ENCODE results near the gene CHST8.

CHST8 gene

GRCh38 chr19:33737681-33738371, 116.1 kb downstream of the CHST8 start:
- DNase-seq (ENCODE audit: low read depth): no peak

DNA sequence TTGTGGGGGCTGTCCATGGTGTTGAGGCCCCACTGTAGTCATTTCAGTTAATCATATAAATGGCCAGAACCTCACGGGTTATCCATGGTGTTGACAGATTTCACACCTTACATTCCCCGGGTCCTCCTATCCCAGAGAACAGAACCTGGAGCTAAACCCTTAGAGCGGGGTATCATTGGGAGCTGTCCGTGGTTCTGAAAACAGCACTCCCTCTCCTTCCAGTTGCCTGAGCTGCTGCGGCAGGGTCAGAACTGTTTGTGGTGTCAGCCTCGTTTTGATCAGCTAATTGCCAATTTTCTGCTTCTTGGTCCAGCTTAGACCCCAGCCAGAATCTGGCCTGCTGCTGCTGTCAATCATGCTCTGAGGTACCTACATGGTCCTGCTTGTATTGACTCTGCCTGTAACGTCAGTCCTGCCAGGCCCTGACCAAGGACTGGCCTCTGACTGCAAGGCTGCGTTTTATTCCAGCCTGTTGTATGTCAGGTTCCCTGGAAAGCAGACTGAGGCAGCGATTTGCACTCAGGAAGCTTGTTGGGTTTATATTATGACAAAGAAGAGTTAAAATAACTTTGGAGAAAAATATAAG, 119.2 kb downstream of the CHST8 start:
- DNase-seq (ENCODE audit: low read depth): peak; percentile 20

DNA sequence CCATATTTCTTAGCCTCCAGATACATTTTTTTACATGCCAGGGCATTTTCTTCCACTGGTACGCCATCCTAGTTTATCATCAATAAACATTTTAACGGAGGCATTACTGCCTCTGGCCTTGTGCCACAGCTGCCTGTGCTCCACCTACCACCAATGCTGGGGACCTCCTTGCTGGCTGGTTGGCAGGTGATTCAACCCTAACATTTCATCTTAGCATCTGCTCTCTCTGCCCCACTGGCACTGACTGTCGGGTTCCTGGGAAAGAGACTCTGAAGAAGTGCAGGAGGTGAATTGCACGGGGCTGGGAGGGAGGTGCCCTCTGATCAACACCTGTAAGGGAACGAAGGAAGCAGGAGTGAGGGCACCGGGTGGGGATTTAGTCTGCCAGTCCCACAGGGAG, 123.5 kb downstream of the CHST8 start:
- DNase-seq (ENCODE audit: low read depth): no peak

GRCh38 chr19:33746159-33746558, 124.4 kb downstream of the CHST8 start:
- no peak for DNase-seq (ENCODE audit: low read depth)

DNA sequence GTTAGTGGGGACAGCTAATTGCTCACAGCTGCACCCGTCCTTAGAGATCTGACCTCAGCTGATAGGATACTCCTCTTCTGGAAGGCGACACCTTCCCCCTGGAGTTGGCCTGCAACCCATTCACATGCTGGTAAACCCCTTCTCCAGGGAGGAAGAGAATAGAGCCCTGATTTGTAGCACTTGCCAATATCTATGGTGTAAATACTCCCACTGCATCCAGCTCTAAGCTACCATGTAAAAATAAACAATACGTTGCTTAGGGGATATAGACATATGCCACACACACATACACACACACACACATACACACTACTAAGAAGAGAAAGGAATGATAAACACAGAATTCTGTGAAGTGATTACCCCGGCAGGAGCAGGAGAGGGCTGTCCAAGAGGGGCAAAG, 125.5 kb downstream of the CHST8 start:
- no peak for DNase-seq (ENCODE audit: low read depth)

GRCh38 chr19:33748231-33748630, 126.5 kb downstream of the CHST8 start:
- DNase-seq (ENCODE audit: low read depth): no peak

DNA sequence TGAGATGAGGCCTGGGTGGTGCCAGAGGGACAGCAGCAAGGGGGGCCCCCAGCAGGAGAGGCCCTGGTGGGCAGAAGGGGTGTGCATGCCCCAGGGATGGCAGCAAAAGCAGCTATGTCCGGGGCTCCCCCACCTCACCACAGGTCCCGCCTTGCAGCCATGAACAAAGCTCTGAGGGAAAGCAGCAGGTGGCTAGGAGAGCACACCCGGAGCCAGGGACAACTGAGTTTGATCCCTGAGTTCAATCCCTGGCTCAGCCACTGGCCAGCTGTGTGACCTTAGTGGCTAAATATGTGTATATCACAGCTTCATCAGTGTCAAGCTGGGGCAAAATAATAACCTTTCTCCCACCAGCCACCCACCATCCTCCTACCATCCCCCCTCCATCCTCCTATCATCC, 127.3 kb downstream of the CHST8 start:
- DNase-seq (ENCODE audit: low read depth): no peak

DNA sequence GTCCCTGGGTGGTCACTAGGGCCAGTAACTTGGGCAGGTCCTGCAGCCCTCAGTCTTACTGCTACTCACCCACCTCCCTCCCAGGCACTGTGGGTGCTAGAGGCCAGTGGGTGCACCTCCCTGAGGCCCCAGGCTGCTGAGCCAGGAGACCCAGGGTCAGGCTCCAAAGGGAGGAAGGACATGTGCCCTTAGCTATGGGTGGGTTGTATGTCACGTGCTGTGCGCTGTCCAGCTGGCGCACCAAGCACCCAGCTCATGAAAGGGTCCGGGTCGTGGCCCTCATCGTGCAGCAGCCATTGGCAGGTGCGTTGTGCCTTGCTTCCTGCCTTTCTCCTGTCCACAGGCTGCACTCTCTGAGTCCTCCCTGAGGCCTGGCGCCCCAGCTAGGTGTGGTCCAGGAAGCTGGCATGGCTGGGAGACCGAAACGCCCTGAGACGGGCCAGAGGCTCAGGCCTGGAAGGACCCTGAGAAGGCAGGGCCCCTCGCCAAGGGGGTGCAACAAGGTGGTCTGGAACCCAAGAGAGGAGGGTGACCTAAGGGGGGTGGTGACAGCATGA, 127.9 kb downstream of the CHST8 start:
- no peak for DNase-seq (ENCODE audit: low read depth)

GRCh38 chr19:33750587-33751435, 129.1 kb downstream of the CHST8 start:
- DNase-seq (ENCODE audit: low read depth): no peak

GRCh38 chr19:33751436-33751770, 129.7 kb downstream of the CHST8 start:
- no peak for DNase-seq (ENCODE audit: low read depth)

GRCh38 chr19:33752018-33752800, 130.5 kb downstream of the CHST8 start:
- no peak for DNase-seq (ENCODE audit: low read depth)

- DNase-seq (ENCODE audit: low read depth): no peak
Measured at GRCh38 chr19:33752945-33753344, 131.2 kb downstream of the CHST8 start.

DNA sequence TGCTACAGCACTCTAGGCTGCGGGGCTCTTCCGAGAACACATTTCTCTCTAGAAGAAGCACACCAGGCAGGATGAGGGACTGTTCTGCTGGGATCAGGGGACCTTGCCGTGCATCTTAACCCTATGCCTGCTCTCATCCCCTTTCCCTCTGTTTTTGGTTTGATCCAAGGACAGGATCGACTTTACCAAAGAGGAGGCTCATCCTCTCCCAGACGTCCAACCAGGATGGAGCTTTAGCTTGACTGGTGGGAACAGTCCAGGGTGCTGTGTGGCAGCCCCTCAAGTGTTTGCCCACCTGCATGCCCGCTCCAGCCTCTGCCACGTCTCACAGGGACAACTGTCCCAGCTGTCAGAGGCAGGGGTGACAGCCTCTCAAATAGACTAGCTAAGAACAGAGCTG, 132.6 kb downstream of the CHST8 start:
- no peak for DNase-seq (ENCODE audit: low read depth)

GRCh38 chr19:33755099-33756035, 133.6 kb downstream of the CHST8 start:
- DNase-seq (ENCODE audit: low read depth): no peak

DNA sequence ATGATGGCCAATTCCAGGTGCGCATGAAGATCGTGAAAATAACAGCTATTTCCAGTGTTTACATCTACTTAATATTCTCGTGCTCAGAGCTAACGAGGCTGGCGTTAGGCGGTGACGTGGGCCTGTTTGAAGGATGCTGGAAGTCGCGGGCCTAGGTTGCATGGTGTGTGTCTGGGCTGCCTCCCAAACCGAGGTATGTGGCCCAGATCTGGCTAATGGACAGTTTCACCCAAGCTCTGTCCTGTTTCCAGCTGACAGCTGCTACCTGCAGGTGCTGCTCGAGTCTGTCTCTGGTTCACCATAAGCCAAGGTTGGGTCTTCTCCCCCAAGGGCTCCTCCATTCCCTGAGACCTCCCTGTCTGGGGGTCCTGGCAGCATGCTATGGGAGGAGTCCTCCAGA, 134.4 kb downstream of the CHST8 start:
- no peak for DNase-seq (ENCODE audit: low read depth)

DNA sequence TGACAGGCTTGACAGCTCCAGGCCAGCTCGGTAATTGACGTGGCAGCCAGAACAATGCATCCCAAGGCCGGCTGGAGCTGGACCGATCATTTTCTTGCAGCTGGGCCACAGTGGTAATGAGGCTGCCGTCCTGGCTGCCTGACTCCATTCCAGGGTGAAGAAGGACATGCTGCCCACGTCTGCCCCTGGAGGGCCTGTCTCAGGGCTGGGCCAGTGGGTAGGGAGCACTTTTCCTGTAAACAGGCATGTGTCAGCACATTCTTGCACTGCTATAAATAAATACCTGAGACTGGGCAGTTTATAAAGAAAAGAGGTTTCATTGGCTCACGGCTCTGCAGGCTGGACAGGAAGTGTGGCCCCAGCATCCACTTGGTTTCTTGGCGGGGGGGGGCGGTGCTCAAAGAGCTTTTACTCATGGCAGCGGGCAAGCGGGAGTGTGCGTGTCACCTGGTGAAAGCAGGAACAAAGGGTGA, 136.8 kb downstream of the CHST8 start:
- no peak for DNase-seq (ENCODE audit: low read depth)

GRCh38 chr19:33759356-33759755, 137.6 kb downstream of the CHST8 start:
- DNase-seq (ENCODE audit: low read depth): no peak

GRCh38 chr19:33763633-33764371, 142.0 kb downstream of the CHST8 start:
- DNase-seq (ENCODE audit: low read depth): no peak

GRCh38 chr19:33766623-33767022, 144.9 kb downstream of the CHST8 start:
- no peak for DNase-seq (ENCODE audit: low read depth)

- DNase-seq (ENCODE audit: low read depth): no peak
Measured at GRCh38 chr19:33767898-33768413, 146.2 kb downstream of the CHST8 start.
